ENCODE measurements around the gene PES1. TPM values are rescaled to one million over a fixed set of nuclear protein-coding genes. Genes with fewer than 3 reads are reported as not detected.
A peak's percentile ranks its signal among the peaks of the same experiment; 100 is the strongest.
"Not testable (repeated sequence)": the region's sequence is repeated elsewhere in the genome, so short reads cannot be mapped to it uniquely, and the experiment has no call there.

The PES1 gene
- total RNA-seq, 1 donor from 2014 or later: 77.6 TPM

- peak; percentile 94 for DNase-seq (ENCODE audit: low read depth)
Observed at GRCh38 chr22:30609260-30610185, 17.8 kb upstream of the PES1 start.

DNA sequence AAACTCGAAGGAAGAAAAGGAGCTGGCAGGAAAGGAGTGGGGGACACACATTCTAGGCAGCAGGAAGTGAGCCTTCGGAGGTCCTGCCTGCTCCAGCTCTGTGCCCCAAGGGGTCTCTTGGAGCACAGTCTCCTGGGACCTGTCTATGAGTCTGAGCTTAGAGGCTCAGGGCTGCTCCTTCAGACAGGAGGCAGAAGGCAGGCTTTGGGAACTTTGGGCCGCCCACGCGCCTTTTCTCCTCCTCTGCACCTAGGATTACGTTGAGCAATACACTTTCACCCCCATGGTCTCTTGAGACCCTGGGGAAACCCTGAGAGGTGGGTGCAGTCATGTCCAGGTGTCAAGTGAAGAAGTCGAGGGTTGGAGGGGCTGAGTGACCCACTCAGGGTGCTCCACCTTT, 16.2 kb upstream of the PES1 start:
- no peak for DNase-seq (ENCODE audit: low read depth)

- no peak for DNase-seq (ENCODE audit: low read depth)
Observed at GRCh38 chr22:30607300-30607930, 15.7 kb upstream of the PES1 start.

- DNase-seq (ENCODE audit: low read depth): peak; percentile 94
Observed at GRCh38 chr22:30606455-30607299, 15.0 kb upstream of the PES1 start, which contains the start of gene TCN2. TSS of gene TCN2 (plus strand) at chr22:30607174. CDS start at chr22:30607332, 158 bp downstream.

- DNase-seq (ENCODE audit: low read depth): peak; percentile 51
Observed at GRCh38 chr22:30605449-30606110, 13.9 kb upstream of the PES1 start.

GRCh38 chr22:30604723-30605122, 13.0 kb upstream of the PES1 start:
- no peak for DNase-seq (ENCODE audit: low read depth)

- DNase-seq (ENCODE audit: low read depth): no peak
Observed at GRCh38 chr22:30603801-30604200, 12.1 kb upstream of the PES1 start.

GRCh38 chr22:30602049-30602448, 10.3 kb upstream of the PES1 start:
- peak; percentile 73 for DNase-seq (ENCODE audit: low read depth)

GRCh38 chr22:30601464-30601863, 9.8 kb upstream of the PES1 start:
- DNase-seq (ENCODE audit: low read depth): no peak

DNA sequence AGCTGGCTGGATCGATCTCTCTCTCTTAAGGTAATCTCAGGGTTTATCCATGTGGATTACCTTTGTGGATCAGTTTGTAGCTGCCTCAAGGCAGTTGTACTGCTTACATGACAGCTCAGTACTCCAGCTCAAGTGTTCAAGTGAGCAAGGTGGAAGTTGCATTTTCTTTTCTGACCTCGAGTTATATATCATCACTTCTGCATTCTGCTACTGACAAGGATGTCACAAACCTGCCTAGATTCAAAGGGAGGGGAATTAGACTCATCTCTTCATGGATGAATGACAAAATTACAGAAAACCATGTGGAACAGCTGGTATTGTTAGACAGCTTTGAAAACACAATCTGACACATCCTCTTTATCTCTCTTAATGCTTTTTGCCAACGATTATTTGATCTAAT, 9.2 kb upstream of the PES1 start:
- no peak for DNase-seq (ENCODE audit: low read depth)

DNA sequence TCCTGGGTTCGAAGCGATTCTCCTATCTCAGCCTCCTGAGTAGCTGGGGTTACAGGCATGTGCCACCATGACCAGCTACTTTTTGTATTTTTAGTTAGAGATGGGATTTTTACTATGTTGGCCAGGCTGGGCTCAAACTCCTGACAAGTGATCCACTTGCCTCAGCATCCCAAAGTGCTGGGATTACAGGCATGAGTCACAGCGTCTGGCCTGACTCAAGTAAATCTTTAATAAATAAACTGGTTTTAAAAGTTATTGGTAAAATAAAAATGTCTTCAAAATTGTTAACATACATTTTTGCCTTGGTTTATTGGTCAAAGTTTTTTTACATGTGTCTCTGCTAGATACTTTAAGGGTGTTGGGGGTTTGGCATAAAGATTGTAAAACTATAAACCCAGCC, 7.3 kb upstream of the PES1 start:
- DNase-seq (ENCODE audit: low read depth): no peak

- no peak for DNase-seq (ENCODE audit: low read depth)
Observed at GRCh38 chr22:30596886-30597285, 5.2 kb upstream of the PES1 start.

GRCh38 chr22:30596199-30596598, 4.5 kb upstream of the PES1 start:
- DNase-seq (ENCODE audit: low read depth): no peak

DNA sequence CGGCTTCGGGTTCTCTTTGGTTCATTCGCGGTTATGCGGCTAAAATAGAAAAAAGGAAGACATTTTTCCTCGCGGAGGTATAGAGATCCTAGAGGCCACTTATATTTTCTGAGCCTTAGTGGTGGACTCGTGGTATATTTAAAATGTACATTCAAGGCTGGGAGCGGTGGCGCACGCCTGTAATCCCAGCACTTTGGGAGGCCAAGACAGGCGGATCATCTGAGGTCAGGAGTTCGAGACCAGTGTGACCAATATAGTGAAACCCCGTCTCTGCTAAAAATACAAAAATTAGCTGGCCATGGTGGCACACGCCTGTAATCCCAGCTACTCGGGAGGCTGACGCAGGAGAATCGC, 627 bp upstream of the PES1 start:
- DNase-seq (ENCODE audit: low read depth): not testable (repeated sequence)

GRCh38 chr22:30591191-30591587, 521 bp downstream of the PES1 start:
- no peak for DNase-seq (ENCODE audit: low read depth)

- DNase-seq (ENCODE audit: low read depth): no peak
Observed at GRCh38 chr22:30586414-30586813, 5.3 kb downstream of the PES1 start.

DNA sequence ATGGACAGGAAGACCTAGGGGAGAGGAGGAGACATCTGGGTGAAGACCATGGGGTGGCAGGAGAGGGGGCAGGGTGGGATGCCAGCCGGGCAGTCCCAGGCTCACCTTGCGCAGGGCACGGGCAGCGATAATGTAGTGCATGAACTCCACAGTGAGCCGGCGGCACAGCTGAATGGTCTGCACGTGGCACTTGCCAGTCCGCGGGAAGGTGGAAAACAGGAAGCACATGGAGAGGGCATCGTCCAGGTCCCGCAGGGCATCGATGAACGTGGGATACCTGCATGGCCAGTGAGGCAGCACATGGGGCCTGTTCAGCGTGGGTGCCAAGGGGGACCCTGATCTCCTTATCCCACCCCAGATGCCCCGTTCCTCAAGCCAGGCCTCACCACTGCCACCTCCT, 7.3 kb downstream of the PES1 start:
- no peak for DNase-seq (ENCODE audit: low read depth)

GRCh38 chr22:30582788-30583545, 8.7 kb downstream of the PES1 start:
- no peak for DNase-seq (ENCODE audit: low read depth)

GRCh38 chr22:30582051-30582450, 9.7 kb downstream of the PES1 start:
- DNase-seq (ENCODE audit: low read depth): no peak

DNA sequence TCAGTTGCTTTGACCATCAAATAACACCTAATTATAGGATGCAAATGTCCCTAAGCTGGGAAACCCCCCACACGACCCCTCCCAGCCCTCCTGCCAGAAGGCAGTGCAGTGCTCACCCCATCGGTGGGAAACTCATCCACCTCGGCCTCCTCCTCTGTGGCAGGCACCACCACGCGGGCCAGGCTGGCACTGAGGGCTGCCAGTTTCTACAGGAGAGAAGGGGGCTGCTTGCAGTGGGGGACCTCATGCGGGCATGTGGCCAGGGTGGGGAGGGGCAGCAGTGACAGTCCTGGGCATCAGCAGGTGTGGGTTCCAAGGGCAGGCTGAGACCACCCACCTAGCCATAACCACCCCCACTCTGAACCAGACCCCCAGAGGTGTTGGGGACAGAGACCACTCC, 10.8 kb downstream of the PES1 start:
- no peak for DNase-seq (ENCODE audit: low read depth)

GRCh38 chr22:30578481-30578880, 13.2 kb downstream of the PES1 start:
- no peak for DNase-seq (ENCODE audit: low read depth)
